ENCODE measurements around the gene RBP3. TPM values are rescaled to one million over a fixed set of nuclear protein-coding genes. Genes with fewer than 3 reads are reported as not detected.

RBP3 gene
- total and polyA plus RNA-seq, 2 donors from 2014 or later, result not detected

DNA sequence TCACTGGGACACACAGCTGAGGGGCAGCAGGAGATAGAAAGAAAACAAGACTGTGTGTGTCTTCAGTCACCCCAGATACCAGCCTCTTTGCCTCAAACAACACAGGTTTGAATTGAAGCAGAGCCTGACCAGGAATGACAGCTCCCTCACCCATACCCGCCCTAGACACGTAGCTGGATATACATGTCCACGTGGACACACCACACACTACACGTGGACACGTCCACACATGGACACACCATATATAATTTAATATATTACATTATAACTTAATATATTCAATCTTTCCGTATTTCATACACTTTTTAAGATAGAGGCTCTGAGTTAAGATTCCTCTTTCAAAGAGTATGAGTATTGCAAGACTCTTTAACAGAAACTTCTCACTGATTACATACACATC lies 14.6 kb upstream of the RBP3 start:
- FAIRE-seq (no peak), DNase-seq (peak in 1 of 5 donors; percentile 14)
- H3K9me3 ChIP-seq (ENCODE audit: control insufficient read depth in 2 of 3, insufficient read depth in 1 of 3, low read length in 3 of 3), result no peaks in the 10 kb centered on the region
- peaks cover 0 to 4% (median 0%) of the 10 kb centered on the region in 3 donors for H3K4me1 ChIP-seq (ENCODE audit: control insufficient read depth in 2 of 3, insufficient read depth in 2 of 3, low read depth in 1 of 3, low read length in 3 of 3)
- no peaks in the 10 kb centered on the region for H3K27me3 ChIP-seq (ENCODE audit: control insufficient read depth, insufficient read depth, low read length)
- H3K9ac ChIP-seq (ENCODE audit: low read length in 3 of 3), result no peak overlapping the region
- H3K27ac ChIP-seq (ENCODE audit: low read depth in 2 of 2, low read length in 2 of 2), result no peak overlapping the region
- no peaks in the 10 kb centered on the region for H3K36me3 ChIP-seq (ENCODE audit: control insufficient read depth in 2 of 3, insufficient read depth in 3 of 3, low read length in 3 of 3)
- H3K4me3 ChIP-seq (ENCODE audit: low read length in 3 of 3), result no peak overlapping the region
- intact Hi-C loops (cut with DNase I), result no loop called here
- no peak for TF ChIP-seq CTCF (IDR thresholded peaks at IDR 0.05; ENCODE audit: borderline replicate concordance, extremely low read depth, insufficient read depth)

DNA sequence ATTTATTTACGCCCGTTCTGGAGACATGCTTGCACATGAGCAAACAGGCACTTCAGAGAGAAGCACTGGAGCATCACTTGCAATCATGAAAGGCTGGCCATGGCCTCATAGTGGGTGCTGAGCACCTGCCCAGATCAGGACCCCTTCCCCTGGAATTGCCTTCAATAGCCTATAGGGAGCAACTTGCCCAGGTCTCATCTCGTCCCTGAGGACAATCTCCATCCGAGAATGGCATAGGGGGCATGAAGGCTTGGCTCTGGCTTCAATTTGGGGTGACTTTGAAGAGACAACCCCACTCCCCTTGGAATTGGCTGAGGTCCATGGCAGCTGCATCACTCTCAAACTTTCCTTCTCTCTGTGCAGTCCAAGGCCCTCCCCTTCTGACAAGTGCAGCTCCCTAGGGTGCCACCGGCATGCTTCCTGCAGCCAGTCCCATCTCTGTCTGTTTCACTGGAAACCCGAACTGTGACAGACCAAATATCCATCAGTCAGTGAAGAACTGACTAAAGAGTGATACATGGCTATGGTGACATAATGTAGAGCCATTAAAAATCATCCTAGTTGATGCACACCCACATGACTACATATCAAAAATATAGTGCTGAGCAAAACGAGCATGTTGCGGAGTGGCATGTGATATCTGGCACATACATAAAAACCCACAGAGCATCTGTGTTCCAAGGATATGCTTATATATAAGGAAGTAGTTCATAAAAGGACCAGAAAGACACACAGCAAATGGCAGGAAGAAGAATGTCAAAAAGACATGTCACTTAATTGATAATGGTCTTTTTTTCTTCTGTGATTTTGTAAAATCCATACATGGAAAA lies 13.5 kb upstream of the RBP3 start:
- Histone ChIP-seq H3K27ac (ENCODE audit: low read depth in 2 of 2, low read length in 2 of 2) (no peak overlapping the region), H3K9ac (ENCODE audit: low read length in 3 of 3) (no peak overlapping the region), H3K4me3 (ENCODE audit: low read length in 3 of 3) (no peak overlapping the region), H3K4me1 (ENCODE audit: control insufficient read depth in 2 of 3, insufficient read depth in 2 of 3, low read depth in 1 of 3, low read length in 3 of 3) (peaks cover 0 to 4% (median 0%) of the 10 kb centered on the region in 3 donors), H3K9me3 (ENCODE audit: control insufficient read depth in 2 of 3, insufficient read depth in 1 of 3, low read length in 3 of 3) (no peaks in the 10 kb centered on the region), H3K36me3 (ENCODE audit: control insufficient read depth in 2 of 3, insufficient read depth in 3 of 3, low read length in 3 of 3) (no peaks in the 10 kb centered on the region), H3K27me3 (ENCODE audit: control insufficient read depth, insufficient read depth, low read length) (no peaks in the 10 kb centered on the region)
- no peak for TF ChIP-seq CTCF (IDR thresholded peaks at IDR 0.05; ENCODE audit: borderline replicate concordance, extremely low read depth, insufficient read depth)
- intact Hi-C loops (cut with DNase I), result no loop called here
- FAIRE-seq (no peak), DNase-seq (peak in 1 of 5 donors; percentile 15)

DNA sequence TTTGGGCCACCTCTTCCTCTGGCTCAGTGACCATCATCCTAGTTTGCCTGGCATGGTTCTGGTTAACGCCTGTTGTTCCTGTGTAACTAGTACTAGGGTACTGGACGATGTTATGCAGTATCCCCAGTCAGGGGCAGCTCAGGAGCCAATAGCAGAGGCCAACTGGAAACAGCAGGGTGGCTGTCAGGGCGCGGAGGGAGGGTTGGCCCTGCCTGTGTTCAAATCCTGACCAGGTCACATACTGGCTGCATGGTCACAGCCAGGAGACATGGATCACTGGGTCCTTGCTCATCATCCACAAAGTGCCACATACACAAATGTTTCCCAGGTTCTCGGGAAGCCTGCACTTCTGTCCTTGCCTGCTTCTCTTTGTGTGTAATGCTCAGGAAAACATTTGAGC lies 12.3 kb upstream of the RBP3 start:
- Histone ChIP-seq H3K27me3 (ENCODE audit: control insufficient read depth, insufficient read depth, low read length) (no peaks in the 10 kb centered on the region), H3K9ac (ENCODE audit: low read length in 3 of 3) (no peak overlapping the region), H3K36me3 (ENCODE audit: control insufficient read depth in 2 of 3, insufficient read depth in 3 of 3, low read length in 3 of 3) (no peaks in the 10 kb centered on the region), H3K27ac (ENCODE audit: low read depth in 2 of 2, low read length in 2 of 2) (no peak overlapping the region), H3K9me3 (ENCODE audit: control insufficient read depth in 2 of 3, insufficient read depth in 1 of 3, low read length in 3 of 3) (no peaks in the 10 kb centered on the region), H3K4me1 (ENCODE audit: control insufficient read depth in 2 of 3, insufficient read depth in 2 of 3, low read depth in 1 of 3, low read length in 3 of 3) (no peaks in the 10 kb centered on the region), H3K4me3 (ENCODE audit: low read length in 3 of 3) (no peak overlapping the region)
- no peak for TF ChIP-seq CTCF (IDR thresholded peaks at IDR 0.05; ENCODE audit: borderline replicate concordance, extremely low read depth, insufficient read depth)
- DNase-seq (peak in 1 of 5 donors; percentile 15), FAIRE-seq (no peak)
- intact Hi-C loops (cut with DNase I), result no loop called here

All from kidney (tissue), 14 donors.